ENCODE measurements around the gene CNTN2.

DNA sequence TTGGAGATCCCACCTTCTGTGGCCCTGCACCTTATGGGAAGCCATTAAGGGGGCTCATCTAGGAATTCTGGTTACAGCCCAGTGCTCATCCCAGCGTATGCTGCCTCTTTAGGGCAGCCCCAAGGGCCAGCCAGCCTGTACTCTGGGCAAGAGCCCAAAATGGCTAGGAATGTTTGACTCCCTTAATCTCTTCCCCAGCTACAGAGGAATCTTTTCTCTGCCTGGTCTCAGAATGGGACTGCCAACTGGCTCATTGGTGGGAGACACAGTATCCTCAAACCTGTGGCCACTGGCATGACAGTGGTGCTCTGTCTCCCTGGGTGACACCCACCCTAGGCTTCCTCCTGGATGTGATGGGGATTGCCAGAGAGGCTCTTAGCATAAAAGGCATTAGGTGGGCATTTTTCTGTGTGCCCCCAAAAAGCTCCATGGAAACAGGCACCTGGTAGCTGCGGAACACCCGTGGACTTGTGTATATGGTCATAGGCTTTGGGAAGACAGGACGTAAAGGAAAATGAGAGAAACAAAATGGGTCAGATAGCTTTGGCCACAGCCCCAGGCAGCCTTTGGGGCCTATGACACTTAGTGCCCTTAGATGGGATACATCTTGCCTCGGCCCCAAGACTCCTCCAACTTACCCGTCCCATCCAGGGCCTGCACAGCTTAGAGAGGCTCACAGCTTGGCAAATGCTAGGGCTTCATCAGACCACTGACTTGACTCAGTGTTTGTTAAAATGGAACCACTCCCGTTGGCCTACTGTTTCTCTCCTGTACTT is 34.3 kb downstream of the CNTN2 start:
- TF ChIP-seq, protein P1, sequence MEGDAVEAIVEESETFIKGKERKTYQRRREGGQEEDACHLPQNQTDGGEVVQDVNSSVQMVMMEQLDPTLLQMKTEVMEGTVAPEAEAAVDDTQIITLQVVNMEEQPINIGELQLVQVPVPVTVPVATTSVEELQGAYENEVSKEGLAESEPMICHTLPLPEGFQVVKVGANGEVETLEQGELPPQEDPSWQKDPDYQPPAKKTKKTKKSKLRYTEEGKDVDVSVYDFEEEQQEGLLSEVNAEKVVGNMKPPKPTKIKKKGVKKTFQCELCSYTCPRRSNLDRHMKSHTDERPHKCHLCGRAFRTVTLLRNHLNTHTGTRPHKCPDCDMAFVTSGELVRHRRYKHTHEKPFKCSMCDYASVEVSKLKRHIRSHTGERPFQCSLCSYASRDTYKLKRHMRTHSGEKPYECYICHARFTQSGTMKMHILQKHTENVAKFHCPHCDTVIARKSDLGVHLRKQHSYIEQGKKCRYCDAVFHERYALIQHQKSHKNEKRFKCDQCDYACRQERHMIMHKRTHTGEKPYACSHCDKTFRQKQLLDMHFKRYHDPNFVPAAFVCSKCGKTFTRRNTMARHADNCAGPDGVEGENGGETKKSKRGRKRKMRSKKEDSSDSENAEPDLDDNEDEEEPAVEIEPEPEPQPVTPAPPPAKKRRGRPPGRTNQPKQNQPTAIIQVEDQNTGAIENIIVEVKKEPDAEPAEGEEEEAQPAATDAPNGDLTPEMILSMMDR (IDR thresholded peaks at IDR 0.05 in 8 of 11, conservative IDR thresholded peaks at IDR 0.05 in 3 of 11): no peak
- TF ChIP-seq POLR2A (IDR thresholded peaks at IDR 0.05) (no peak), POLR2AphosphoS5 (IDR thresholded peaks at IDR 0.05) (no peak)

Measured in spleen (tissue), 7 donors.